Measurements from ENCODE around the gene SLC16A4. TPM values are rescaled to one million over a fixed set of nuclear protein-coding genes. Genes with fewer than 3 reads are reported as not detected.

SLC16A4 gene
- total and polyA plus RNA-seq, 4 donors, result 11.5 to 23.2 (median 18.8) TPM

- peaks cover 0 to 2% of the 10 kb centered on the region in 2 donors for H3K36me3 ChIP-seq (ENCODE audit: control insufficient read depth in 1 of 2, insufficient read depth in 2 of 2, low read length in 1 of 2)
- H3K27me3 ChIP-seq (ENCODE audit: control insufficient read depth in 1 of 2, insufficient read depth in 2 of 2, low read length in 1 of 2), result no peaks in the 10 kb centered on the region
- no peak for DNase-seq
- no peak overlapping the region for H3K4me3 ChIP-seq (ENCODE audit: low read length in 2 of 2)
- ATAC-seq (ENCODE audit: low FRiP score), result no peak
- no peak overlapping the region for H3K27ac ChIP-seq (ENCODE audit: low read depth in 1 of 2, low read length in 2 of 2)
- no peaks in the 10 kb centered on the region for H3K9me3 ChIP-seq (ENCODE audit: control insufficient read depth, low read length)
- peaks cover 5 to 6% of the 10 kb centered on the region in 2 donors for H3K4me1 ChIP-seq (ENCODE audit: control insufficient read depth in 1 of 2, insufficient read depth in 2 of 2, low read length in 2 of 2)
- 59 to 60% methylated on average over 3 of the region's 3 CpGs for WGBS, 2 donors
- intact Hi-C loops (cut with DNase I), result no loop called here
Measured at GRCh38 chr1:110344152-110344551, 46.7 kb downstream of the SLC16A4 start.

DNA sequence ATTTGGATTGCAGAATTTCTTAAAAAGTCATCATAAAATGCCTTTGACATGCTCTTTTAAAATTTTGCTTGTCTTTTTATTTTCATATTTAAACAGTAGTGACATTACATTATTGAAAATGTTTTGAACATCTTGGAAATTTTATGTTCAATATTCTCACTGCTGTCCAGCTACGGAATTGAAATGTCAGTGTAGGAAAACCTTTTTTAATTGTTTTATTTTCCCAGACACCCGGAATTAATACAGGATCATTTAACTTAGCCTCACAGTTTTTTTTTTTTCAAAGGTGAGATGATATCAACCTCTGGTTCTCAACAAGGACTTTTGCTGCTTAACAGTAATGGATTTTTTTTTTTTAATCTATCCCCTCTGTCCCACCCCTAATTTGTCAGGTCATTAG lies 47.6 kb downstream of the SLC16A4 start:
- WGBS, 2 donors, result 54 to 57% methylated on average over 2 of the region's 2 CpGs
- H3K4me3 ChIP-seq (ENCODE audit: low read length in 2 of 2), result no peak overlapping the region
- peaks cover 0 to 2% of the 10 kb centered on the region in 2 donors for H3K36me3 ChIP-seq (ENCODE audit: control insufficient read depth in 1 of 2, insufficient read depth in 2 of 2, low read length in 1 of 2)
- no peaks in the 10 kb centered on the region for H3K27me3 ChIP-seq (ENCODE audit: control insufficient read depth in 1 of 2, insufficient read depth in 2 of 2, low read length in 1 of 2)
- no peak overlapping the region for H3K27ac ChIP-seq (ENCODE audit: low read depth in 1 of 2, low read length in 2 of 2)
- peaks cover 5 to 6% of the 10 kb centered on the region in 2 donors for H3K4me1 ChIP-seq (ENCODE audit: control insufficient read depth in 1 of 2, insufficient read depth in 2 of 2, low read length in 2 of 2)
- H3K9me3 ChIP-seq (ENCODE audit: control insufficient read depth, low read length), result no peaks in the 10 kb centered on the region
- intact Hi-C loops (cut with DNase I), result no loop called here
- ATAC-seq (ENCODE audit: low FRiP score) (no peak), DNase-seq (no peak)

- peaks cover 0 to 3% of the 10 kb centered on the region in 2 donors for H3K4me1 ChIP-seq (ENCODE audit: control insufficient read depth in 1 of 2, insufficient read depth in 2 of 2, low read length in 2 of 2)
- H3K4me3 ChIP-seq (ENCODE audit: low read length in 2 of 2), result no peak overlapping the region
- no peak overlapping the region for H3K27ac ChIP-seq (ENCODE audit: low read depth in 1 of 2, low read length in 2 of 2)
- no peaks in the 10 kb centered on the region for H3K36me3 ChIP-seq (ENCODE audit: control insufficient read depth in 1 of 2, insufficient read depth in 2 of 2, low read length in 1 of 2)
- H3K27me3 ChIP-seq (ENCODE audit: control insufficient read depth in 1 of 2, insufficient read depth in 2 of 2, low read length in 1 of 2), result no peaks in the 10 kb centered on the region
- intact Hi-C loops (cut with DNase I), result no loop called here
- DNase-seq (no peak), ATAC-seq (ENCODE audit: low FRiP score) (no peak)
- H3K9me3 ChIP-seq (ENCODE audit: control insufficient read depth, low read length), result no peaks in the 10 kb centered on the region
- WGBS, 2 donors, result 54% methylated on average over 9 of the region's 9 CpGs
Measured at GRCh38 chr1:110341872-110342331, 48.9 kb downstream of the SLC16A4 start.

DNA sequence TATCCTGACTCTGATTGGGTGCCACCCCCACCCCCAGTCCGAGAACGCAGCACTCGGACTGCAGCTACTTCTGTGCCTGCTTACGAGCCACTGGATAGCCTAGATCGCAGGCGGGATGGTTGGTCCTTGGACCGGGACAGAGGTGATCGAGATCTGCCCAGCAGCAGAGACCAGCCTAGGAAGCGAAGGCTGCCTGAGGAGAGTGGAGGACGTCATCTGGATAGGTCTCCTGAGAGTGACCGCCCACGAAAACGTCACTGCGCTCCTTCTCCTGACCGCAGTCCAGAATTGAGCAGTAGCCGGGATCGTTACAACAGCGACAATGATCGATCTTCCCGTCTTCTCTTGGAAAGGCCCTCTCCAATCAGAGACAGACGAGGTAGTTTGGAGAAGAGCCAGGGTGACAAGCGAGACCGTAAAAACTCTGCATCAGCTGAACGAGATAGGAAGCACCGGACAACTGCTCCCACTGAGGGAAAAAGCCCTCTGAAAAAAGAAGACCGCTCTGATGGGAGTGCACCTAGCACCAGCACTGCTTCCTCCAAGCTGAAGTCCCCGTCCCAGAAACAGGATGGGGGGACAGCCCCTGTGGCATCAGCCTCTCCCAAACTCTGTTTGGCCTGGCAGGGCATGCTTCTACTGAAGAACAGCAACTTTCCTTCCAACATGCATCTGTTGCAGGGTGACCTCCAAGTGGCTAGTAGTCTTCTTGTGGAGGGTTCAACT lies 49.5 kb downstream of the SLC16A4 start:
- Histone ChIP-seq H3K4me3 (ENCODE audit: low read length in 2 of 2) (no peak overlapping the region), H3K27ac (ENCODE audit: low read depth in 1 of 2, low read length in 2 of 2) (no peak overlapping the region), H3K9me3 (ENCODE audit: control insufficient read depth, low read length) (no peaks in the 10 kb centered on the region), H3K4me1 (ENCODE audit: control insufficient read depth in 1 of 2, insufficient read depth in 2 of 2, low read length in 2 of 2) (peaks cover 0 to 3% of the 10 kb centered on the region in 2 donors), H3K27me3 (ENCODE audit: control insufficient read depth in 1 of 2, insufficient read depth in 2 of 2, low read length in 1 of 2) (no peaks in the 10 kb centered on the region), H3K36me3 (ENCODE audit: control insufficient read depth in 1 of 2, insufficient read depth in 2 of 2, low read length in 1 of 2) (no peaks in the 10 kb centered on the region)
- ATAC-seq (ENCODE audit: low FRiP score) (no peak), DNase-seq (no peak)
- WGBS, 2 donors, result 82 to 84% methylated on average over 27 of the region's 27 CpGs
- intact Hi-C loops (cut with DNase I), result no loop called here

DNA sequence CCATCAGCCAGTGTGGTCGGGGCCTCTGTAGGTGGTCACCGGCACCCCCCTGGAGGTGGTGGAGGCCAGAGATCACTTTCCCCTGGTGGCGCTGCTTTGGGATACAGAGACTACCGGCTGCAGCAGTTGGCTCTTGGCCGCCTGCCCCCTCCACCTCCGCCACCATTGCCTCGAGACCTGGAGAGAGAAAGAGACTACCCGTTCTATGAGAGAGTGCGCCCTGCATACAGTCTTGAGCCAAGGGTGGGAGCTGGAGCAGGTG lies 50.7 kb downstream of the SLC16A4 start:
- peak overlapping the region; percentile 78 to 95 for H3K4me3 ChIP-seq (ENCODE audit: low read length in 2 of 2)
- DNase-seq, result no peak
- no peaks in the 10 kb centered on the region for H3K36me3 ChIP-seq (ENCODE audit: control insufficient read depth in 1 of 2, insufficient read depth in 2 of 2, low read length in 1 of 2)
- H3K9me3 ChIP-seq (ENCODE audit: control insufficient read depth, low read length), result no peaks in the 10 kb centered on the region
- ATAC-seq (ENCODE audit: low FRiP score), result no peak
- WGBS, 2 donors, result 6 to 8% methylated on average over 9 of the region's 9 CpGs
- H3K27ac ChIP-seq (ENCODE audit: low read depth in 1 of 2, low read length in 2 of 2), result no peak overlapping the region
- H3K4me1 ChIP-seq (ENCODE audit: control insufficient read depth in 1 of 2, insufficient read depth in 2 of 2, low read length in 2 of 2), result peaks cover 0 to 3% of the 10 kb centered on the region in 2 donors
- no peaks in the 10 kb centered on the region for H3K27me3 ChIP-seq (ENCODE audit: control insufficient read depth in 1 of 2, insufficient read depth in 2 of 2, low read length in 1 of 2)
- intact Hi-C loops (cut with DNase I), result no loop called here

DNA sequence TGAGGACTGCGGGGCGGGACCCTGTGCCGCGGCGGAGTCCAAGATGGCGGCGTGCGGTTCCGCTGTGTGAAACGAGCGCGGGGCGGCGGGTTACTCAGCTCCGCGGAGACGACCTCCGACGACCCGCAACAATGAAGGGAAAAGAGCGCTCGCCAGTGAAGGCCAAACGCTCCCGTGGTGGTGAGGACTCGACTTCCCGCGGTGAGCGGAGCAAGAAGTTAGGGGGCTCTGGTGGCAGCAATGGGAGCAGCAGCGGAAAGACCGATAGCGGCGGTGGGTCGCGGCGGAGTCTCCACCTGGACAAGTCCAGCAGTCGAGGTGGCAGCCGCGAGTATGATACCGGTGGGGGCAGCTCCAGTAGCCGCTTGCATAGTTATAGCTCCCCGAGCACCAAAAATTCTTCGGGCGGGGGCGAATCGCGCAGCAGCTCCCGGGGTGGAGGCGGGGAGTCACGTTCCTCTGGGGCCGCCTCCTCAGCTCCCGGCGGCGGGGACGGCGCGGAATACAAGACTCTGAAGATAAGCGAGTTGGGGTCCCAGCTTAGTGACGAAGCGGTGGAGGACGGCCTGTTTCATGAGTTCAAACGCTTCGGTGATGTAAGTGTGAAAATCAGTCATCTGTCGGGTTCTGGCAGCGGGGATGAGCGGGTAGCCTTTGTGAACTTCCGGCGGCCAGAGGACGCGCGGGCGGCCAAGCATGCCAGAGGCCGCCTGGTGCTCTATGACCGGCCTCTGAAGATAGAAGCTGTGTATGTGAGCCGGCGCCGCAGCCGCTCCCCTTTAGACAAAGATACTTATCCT lies 51.2 kb downstream of the SLC16A4 start:
- H3K36me3 ChIP-seq (ENCODE audit: control insufficient read depth in 1 of 2, insufficient read depth in 2 of 2, low read length in 1 of 2), result no peaks in the 10 kb centered on the region
- no peaks in the 10 kb centered on the region for H3K9me3 ChIP-seq (ENCODE audit: control insufficient read depth, low read length)
- intact Hi-C loops (cut with DNase I), result loop anchor here (2.0 to 5.0 kb wide), 3 partner anchors 51 to 68 kb away; partner anchors contain the start of genes LAMTOR5 (in 2 of the 2) and SLC16A4 (in 1 of the 2)
- H3K27me3 ChIP-seq (ENCODE audit: control insufficient read depth in 1 of 2, insufficient read depth in 2 of 2, low read length in 1 of 2), result no peaks in the 10 kb centered on the region
- peaks cover 0 to 3% of the 10 kb centered on the region in 2 donors for H3K4me1 ChIP-seq (ENCODE audit: control insufficient read depth in 1 of 2, insufficient read depth in 2 of 2, low read length in 2 of 2)
- ATAC-seq (ENCODE audit: low FRiP score) (peak; percentile 1), DNase-seq (peak in 1 of 2 donors; percentile 69)
- 0 to 1% methylated on average over 77 of the region's 77 CpGs for WGBS, 2 donors
- H3K27ac ChIP-seq (ENCODE audit: low read depth in 1 of 2, low read length in 2 of 2), result peak overlapping the region in 1 of 2 donors; percentile 72
- H3K4me3 ChIP-seq (ENCODE audit: low read length in 2 of 2), result peak overlapping the region; percentile 78 to 95

GRCh38 chr1:110338886-110339406 lies 51.9 kb downstream of the SLC16A4 start, which contains the start of gene RBM15:
RBM15 (plus strand) TSS chr1:110339377; CDS start chr1:110339406, 29 bp downstream.
- peak; percentile 97 to 99 for DNase-seq
- H3K27me3 ChIP-seq (ENCODE audit: control insufficient read depth in 1 of 2, insufficient read depth in 2 of 2, low read length in 1 of 2), result no peaks in the 10 kb centered on the region
- WGBS, 2 donors, result 0% methylated on average over 25 of the region's 25 CpGs
- H3K4me1 ChIP-seq (ENCODE audit: control insufficient read depth in 1 of 2, insufficient read depth in 2 of 2, low read length in 2 of 2), result peaks cover 0 to 3% of the 10 kb centered on the region in 2 donors
- H3K9me3 ChIP-seq (ENCODE audit: control insufficient read depth, low read length), result no peaks in the 10 kb centered on the region
- no peaks in the 10 kb centered on the region for H3K36me3 ChIP-seq (ENCODE audit: control insufficient read depth in 1 of 2, insufficient read depth in 2 of 2, low read length in 1 of 2)
- H3K27ac ChIP-seq (ENCODE audit: low read depth in 1 of 2, low read length in 2 of 2), result peak within 1 kb of the TSS; percentile 62 to 72
- H3K4me3 ChIP-seq (ENCODE audit: low read length in 2 of 2), result peak within 1 kb of the TSS; percentile 78 to 95
- intact Hi-C loops (cut with DNase I), result loop anchor here (2.0 to 5.0 kb wide), 3 partner anchors 52 to 68 kb away; partner anchors contain the start of genes LAMTOR5 (in 2 of the 2) and SLC16A4 (in 1 of the 2)
- ATAC-seq (ENCODE audit: low FRiP score), result peak; percentile 95

DNA sequence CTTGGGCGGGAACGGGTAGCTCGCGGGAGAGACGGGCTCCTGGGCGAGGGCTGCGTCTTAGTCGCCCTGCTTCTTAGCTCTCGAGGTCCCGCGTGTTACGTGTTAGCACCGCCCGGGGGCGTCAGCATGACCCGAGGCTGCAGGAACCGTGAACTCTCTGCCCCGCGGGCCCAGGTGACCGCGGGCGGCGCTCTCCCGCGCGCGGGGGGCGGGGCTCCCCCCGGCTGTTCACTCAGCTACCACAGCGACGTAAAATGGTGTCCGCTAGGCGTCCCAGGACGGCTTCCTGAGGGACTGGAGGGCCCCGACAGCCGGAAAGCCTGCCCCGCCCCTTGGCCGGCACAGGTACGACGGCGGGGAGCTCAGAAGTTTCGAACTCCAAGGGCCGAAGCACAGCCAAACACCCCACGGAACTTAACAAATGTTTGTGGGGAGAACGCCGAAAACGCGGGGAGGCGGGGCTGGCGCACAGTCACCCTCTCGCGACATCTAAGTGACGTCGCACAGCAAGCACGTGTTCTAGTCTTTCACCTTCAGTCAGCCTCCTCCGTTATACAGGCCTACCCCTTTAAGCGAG lies 52.4 kb downstream of the SLC16A4 start:
- H3K4me3 ChIP-seq (ENCODE audit: low read length in 2 of 2), result peak overlapping the region; percentile 5 to 55
- ATAC-seq (ENCODE audit: low FRiP score) (peak; percentile 96), DNase-seq (peak; percentile 96 to 97)
- H3K27ac ChIP-seq (ENCODE audit: low read depth in 1 of 2, low read length in 2 of 2), result peak overlapping the region; percentile 45 to 62
- H3K36me3 ChIP-seq (ENCODE audit: control insufficient read depth in 1 of 2, insufficient read depth in 2 of 2, low read length in 1 of 2), result no peaks in the 10 kb centered on the region
- intact Hi-C loops (cut with DNase I), result loop anchor here (2.0 to 5.0 kb wide), 3 partner anchors 52 to 69 kb away; partner anchors contain the start of genes LAMTOR5 (in 2 of the 2) and SLC16A4 (in 1 of the 2)
- 0% methylated on average over 57 of the region's 57 CpGs for WGBS, 2 donors
- H3K27me3 ChIP-seq (ENCODE audit: control insufficient read depth in 1 of 2, insufficient read depth in 2 of 2, low read length in 1 of 2), result no peaks in the 10 kb centered on the region
- H3K9me3 ChIP-seq (ENCODE audit: control insufficient read depth, low read length), result no peaks in the 10 kb centered on the region
- H3K4me1 ChIP-seq (ENCODE audit: control insufficient read depth in 1 of 2, insufficient read depth in 2 of 2, low read length in 2 of 2), result peaks cover 0 to 1% of the 10 kb centered on the region in 2 donors
